Lung (tissue), 12 donors: ENCODE data around the gene TPR. TPM values are rescaled to one million over a fixed set of nuclear protein-coding genes. Genes with fewer than 3 reads are reported as not detected.

ENCODE experiments used
- ATAC-seq: fragments of 200-7000 bp; cut with Tn5 transposase; one replicate; pipeline ENCODE4 v1.9.1; 2020; ENCODE audit warnings: moderate number of reproducible peaks; ENCODE audit not compliant: insufficient read depth, low FRiP score
- DNase-seq, 3 donors: peaks; one replicate each; pipeline ENCODE4 v3.0.0-alpha.2; 2013 to 2017
- H3K27ac ChIP-seq, 2 donors: one replicate each; pipeline ENCODE4 v1.5.1; 2013; ENCODE audit warnings: mild to moderate bottlenecking in 2 of 2, moderate library complexity in 2 of 2, control low read depth in 1 of 2, inconsistent platforms in 1 of 2, low read depth in 1 of 2, low read length in 1 of 2
- H3K27me3 ChIP-seq, 3 donors: one replicate each; pipeline ENCODE4 v1.5.1; 2013; ENCODE audit warnings: low read length in 2 of 3; ENCODE audit not compliant: control insufficient read depth in 3 of 3, insufficient read depth in 3 of 3
- H3K36me3 ChIP-seq, 4 donors: one replicate each; pipeline ENCODE4 v1.5.1; 2013; ENCODE audit warnings: low read length in 4 of 4, mild to moderate bottlenecking in 1 of 4, moderate library complexity in 1 of 4; ENCODE audit not compliant: control insufficient read depth in 4 of 4, insufficient read depth in 4 of 4
- H3K4me1 ChIP-seq, 5 donors: one replicate each; pipeline ENCODE4 v1.5.1; 2013; ENCODE audit warnings: low read length in 5 of 5, mild to moderate bottlenecking in 2 of 5, moderate library complexity in 1 of 5; ENCODE audit not compliant: control insufficient read depth in 5 of 5, insufficient read depth in 5 of 5
- H3K4me3 ChIP-seq: one replicate; pipeline ENCODE4 v1.5.1; 2013; ENCODE audit warnings: mild to moderate bottlenecking, control low read depth, moderate library complexity
- H3K9ac ChIP-seq, 2 donors: one replicate each; pipeline ENCODE4 v1.5.1; 2013; ENCODE audit warnings: low read length in 2 of 2, control low read depth in 1 of 2; ENCODE audit not compliant: insufficient read depth in 1 of 2
- H3K9me3 ChIP-seq, 4 donors: one replicate each; pipeline ENCODE4 v1.5.1; 2013; ENCODE audit warnings: low read length in 3 of 4, mild to moderate bottlenecking in 1 of 4, moderate library complexity in 1 of 4; ENCODE audit not compliant: control insufficient read depth in 4 of 4, insufficient read depth in 3 of 4
- whole genome bisulfite sequencing, 2 donors: extraction: QIAGEN DNeasy Blood & Tissue Kit; methylation state at CpG; one replicate each; pipeline ENCODE4 v1.1.7; 2013; 5-methylcytosine and 5-hydroxymethylcytosine counted together
- polyA plus RNA-seq, 2 donors: library from polyadenylated mRNA; stranded (reverse); fragments of 200-250 nt; gene quantifications; one replicate each; pipeline ENCODE4 v1.2.1, GENCODE V29; 2013
- total RNA-seq, 2 donors: library from RNA; depleted of rRNA in 1 of 2; stranded (reverse); fragments of >200 nt in 1 of 2; gene quantifications; one replicate each; pipeline ENCODE4 v1.2.1, GENCODE V29; 2014 to 2021
- TF ChIP-seq, protein P1 (sequence below): IDR thresholded peaks from 2 replicates; pipeline ENCODE4 v1.5.1; 2012; ENCODE audit warnings: mild to moderate bottlenecking; ENCODE audit errors: control extremely low read depth, extremely low read depth
- donor health status: control.
- donor health status: control.
- donor health status: Bipolar disorder and iron deficiency.
- donor health status: healthy.
- donor health status: DM: yes; HTN: yes; CAD: no.

Gene TPR
- total and polyA plus RNA-seq, 4 donors: 19.3 to 128 (median 58.7) TPM

- H3K9me3 ChIP-seq: no peaks in the 10 kb centered on the region
- H3K9ac ChIP-seq: no peak overlapping the region
- H3K36me3 ChIP-seq: peaks cover 12 to 38% (median 28%) of the 10 kb centered on the region in 4 donors
- H3K27ac ChIP-seq: no peak overlapping the region
- no peak overlapping the region for H3K4me3 ChIP-seq
- TF ChIP-seq, protein P1, sequence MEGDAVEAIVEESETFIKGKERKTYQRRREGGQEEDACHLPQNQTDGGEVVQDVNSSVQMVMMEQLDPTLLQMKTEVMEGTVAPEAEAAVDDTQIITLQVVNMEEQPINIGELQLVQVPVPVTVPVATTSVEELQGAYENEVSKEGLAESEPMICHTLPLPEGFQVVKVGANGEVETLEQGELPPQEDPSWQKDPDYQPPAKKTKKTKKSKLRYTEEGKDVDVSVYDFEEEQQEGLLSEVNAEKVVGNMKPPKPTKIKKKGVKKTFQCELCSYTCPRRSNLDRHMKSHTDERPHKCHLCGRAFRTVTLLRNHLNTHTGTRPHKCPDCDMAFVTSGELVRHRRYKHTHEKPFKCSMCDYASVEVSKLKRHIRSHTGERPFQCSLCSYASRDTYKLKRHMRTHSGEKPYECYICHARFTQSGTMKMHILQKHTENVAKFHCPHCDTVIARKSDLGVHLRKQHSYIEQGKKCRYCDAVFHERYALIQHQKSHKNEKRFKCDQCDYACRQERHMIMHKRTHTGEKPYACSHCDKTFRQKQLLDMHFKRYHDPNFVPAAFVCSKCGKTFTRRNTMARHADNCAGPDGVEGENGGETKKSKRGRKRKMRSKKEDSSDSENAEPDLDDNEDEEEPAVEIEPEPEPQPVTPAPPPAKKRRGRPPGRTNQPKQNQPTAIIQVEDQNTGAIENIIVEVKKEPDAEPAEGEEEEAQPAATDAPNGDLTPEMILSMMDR: no peak
- no peak for DNase-seq
- 92 to 96% methylated on average over 2 of the region's 2 CpGs for WGBS, 2 donors
- ATAC-seq: no peak
- no peaks in the 10 kb centered on the region for H3K4me1 ChIP-seq
- H3K27me3 ChIP-seq: no peaks in the 10 kb centered on the region
Observed at GRCh38 chr1:186325239-186325638, 49.8 kb downstream of the TPR start.

DNA sequence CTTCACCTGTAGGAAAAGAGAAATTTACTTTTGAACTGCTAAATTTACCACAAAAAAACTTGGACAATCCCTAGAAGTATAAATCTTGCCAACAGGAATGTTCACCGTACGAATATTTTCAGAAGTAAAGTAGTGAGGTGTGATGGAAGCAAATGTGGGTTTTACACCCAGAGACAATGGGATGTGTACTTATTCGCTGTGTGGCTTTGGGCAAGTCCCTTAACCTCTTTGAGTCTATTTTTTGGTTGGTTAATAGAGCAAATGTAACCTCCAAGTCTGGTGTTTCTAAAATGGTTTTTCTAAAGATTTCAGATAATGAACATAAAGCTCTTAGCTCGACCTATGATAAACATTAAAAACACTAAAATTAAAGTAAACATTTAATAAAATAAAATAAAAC is 51.2 kb downstream of the TPR start:
- Histone ChIP-seq H3K9me3 (no peaks in the 10 kb centered on the region), H3K36me3 (peaks cover 12 to 51% (median 29%) of the 10 kb centered on the region in 4 donors), H3K4me3 (no peak overlapping the region), H3K27me3 (no peaks in the 10 kb centered on the region), H3K9ac (no peak overlapping the region), H3K27ac (no peak overlapping the region), H3K4me1 (no peaks in the 10 kb centered on the region)
- TF ChIP-seq, protein P1: no peak
- no peak for ATAC-seq
- no peak for DNase-seq
- 94 to 95% methylated on average over 4 of the region's 4 CpGs for WGBS, 2 donors

DNA sequence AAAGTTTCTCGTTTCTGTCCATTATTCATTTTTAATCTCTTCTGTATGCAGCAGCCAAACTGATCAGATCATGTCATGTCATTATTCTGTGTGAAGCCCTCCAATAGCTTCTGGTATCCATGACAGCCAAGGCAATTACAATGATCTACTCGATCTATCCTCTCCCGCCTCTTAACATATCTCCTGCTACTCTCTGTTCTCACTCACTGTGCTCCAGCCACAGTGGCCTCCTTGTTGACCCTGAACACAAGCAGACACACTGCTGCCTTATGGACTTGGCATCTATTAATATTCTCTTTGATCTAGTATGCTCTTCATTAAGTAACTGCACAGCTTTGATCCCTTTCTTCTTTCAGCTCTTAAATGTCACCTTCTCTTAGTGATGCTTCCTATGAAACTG is 59.5 kb downstream of the TPR start:
- Histone ChIP-seq H3K36me3 (peaks cover 8 to 50% (median 29%) of the 10 kb centered on the region in 4 donors), H3K4me1 (no peaks in the 10 kb centered on the region), H3K27ac (no peak overlapping the region), H3K4me3 (no peak overlapping the region), H3K27me3 (no peaks in the 10 kb centered on the region), H3K9me3 (no peaks in the 10 kb centered on the region), H3K9ac (no peak overlapping the region)
- DNase-seq (no peak), ATAC-seq (no peak)
- TF ChIP-seq, protein P1: no peak
- WGBS, 2 donors: 93 to 96% methylated on average over 3 of the region's 3 CpGs
